ENCODE results near the gene MEG3.

Gene MEG3

DNA sequence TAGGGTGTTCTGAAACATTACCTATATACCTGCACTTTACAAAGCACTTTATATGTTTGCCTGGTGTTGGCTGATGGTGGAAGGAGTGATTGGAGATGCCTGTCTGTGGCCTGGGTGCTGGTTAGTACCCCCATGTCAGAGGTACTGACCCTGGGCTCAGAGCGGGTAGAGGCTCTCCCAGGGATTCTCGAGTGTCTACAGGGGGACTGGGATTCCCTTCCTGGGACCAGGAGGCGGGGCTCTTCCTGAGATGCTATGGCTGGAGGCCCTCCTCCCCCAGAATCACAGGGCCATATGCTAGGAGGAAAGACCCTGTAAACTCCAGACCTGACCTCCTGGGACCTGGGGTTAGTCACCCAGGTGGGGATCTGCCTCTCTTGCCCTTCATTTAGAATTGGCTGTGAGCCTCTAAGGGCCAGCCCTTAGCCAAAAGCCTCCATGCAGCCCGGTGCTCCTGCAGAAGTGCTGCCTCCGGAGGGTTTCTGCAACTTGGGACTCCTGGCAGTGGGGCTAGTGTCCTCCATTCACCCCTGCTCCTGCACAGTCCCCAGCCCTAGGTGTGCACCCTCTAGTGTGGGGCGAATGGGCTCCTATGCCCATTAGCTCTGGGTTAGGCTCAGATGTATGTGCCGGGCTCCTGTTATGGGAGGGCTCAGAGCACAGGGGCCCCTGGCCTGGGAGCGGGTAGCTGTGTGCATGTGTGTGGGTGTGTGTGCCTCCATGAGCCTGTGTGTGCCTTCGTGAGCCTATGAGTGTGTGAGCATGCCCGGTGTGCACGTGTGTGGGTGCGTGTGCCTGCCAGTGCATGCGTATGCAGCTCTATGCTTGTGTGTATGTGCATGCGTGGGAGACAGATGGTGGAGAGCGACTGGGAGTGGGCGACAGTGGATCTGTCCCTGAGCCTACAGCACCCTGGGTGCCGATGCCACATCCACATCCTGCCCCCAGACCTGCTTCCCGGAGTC lies 41.0 kb downstream of the MEG3 start:
- DNase-seq = no peak

DNA sequence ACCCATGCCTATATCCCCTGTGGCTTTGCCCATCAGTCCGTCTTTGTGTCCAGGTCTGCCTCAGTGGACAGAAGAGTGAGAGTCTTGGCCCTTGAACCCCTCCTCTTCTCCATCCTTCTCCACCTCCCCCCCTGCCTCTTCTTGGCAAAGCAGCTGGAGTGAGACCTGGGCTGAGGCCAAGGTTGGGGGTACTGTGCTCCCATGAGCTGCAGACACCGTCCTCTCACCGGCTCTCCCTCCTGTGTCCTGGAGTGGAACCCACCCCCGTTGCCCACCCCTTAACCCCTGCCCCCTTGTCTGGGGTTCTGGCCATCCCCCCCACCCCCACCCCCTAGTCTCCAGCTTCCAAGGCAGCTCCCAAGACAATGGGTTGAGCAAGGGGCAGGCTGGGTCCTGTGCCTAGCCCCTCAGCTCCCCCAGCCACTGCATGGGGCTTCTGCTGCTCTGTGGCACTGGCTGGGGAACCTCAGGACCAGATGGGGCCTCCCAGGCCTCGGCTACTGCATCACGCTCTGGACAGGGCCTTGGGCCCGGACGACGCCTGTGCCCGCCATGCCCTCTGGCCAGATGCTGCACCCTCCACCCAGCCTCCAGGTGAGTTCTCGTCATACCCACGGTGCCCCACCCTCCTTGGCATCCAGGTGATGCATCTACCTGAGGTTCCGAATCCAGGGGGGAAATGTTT lies 41.9 kb downstream of the MEG3 start:
- no peak for DNase-seq

DNA sequence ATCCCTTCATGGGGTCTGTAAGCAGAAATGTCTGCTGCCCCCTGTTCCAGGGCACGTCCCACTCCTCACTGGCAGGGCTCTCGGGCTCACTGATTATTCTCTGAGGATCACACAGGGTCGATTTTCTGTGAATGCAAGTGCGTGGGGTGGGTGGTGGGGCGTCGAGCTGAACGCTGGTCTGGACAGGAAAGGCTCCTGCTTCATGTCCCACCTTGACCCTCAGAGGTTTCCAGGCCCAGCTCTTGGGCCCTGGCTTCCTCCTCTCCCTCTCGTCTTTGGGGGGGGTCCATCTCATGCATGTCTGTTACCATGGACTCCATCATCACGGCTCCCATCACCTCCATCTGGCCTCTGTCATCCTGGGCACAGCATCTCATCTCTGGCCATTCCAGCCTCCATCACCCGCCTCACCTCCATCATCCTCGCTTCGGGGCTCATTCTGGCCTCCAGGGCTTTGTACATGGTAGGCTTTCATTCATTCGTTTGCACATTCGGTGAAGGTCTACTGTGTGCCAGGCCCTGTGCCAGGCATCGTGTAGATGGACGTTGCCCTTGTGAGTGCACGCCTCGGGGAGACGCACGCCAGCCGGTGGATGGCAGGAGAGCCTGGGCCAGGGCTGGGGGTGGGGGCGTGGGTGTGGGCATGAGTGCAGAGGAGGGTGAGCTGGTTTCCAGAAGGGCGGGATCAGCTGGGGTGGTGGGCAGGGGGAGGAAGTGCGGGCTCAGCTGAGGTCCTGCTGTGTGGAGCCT lies 42.9 kb downstream of the MEG3 start:
- DNase-seq = no peak

DNA sequence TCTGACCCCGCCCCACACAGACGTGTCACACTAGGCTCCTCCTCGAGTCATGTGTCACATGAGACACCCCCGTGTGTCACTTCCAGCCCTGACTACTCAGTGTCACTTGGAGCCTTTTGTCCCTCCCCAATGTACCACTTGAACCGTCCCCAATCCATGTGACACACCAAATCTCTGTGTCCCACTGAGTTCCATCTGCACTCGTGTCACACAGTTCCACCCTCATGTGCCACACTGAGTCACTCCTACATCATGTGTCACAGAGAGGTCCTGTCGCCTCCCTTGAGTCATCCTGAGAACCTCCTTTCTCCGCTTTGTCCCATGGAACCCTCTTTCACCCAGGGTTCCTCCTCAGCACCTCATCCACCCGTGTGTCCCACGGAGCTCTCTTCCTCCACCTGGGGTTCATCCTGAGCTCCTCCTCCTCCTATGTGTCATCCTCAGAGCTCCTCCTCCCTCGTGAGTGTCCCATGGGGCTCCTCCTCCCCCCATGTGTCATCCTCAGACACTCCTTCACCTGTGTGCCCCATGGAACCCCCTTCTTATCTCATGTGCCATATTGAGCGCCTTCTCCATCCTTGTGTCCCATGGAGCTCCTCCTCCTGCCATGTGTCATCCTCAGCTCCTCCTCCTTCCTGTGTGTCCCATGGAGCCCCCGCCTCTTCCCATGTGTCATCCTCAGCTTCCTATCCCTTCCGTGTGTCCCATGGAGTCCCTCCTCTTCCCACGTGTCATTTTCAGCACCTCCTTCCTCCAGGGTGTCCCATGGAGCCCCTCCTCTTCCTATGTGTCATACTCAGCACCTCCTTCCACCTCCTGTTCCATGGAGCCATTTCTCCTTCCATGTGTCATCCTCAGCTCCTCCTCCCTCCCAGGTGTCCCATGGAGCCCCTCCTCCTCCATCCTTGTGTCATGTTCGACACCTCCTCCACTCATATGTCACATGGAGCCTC lies 45.6 kb downstream of the MEG3 start:
- no peak for DNase-seq

DNA sequence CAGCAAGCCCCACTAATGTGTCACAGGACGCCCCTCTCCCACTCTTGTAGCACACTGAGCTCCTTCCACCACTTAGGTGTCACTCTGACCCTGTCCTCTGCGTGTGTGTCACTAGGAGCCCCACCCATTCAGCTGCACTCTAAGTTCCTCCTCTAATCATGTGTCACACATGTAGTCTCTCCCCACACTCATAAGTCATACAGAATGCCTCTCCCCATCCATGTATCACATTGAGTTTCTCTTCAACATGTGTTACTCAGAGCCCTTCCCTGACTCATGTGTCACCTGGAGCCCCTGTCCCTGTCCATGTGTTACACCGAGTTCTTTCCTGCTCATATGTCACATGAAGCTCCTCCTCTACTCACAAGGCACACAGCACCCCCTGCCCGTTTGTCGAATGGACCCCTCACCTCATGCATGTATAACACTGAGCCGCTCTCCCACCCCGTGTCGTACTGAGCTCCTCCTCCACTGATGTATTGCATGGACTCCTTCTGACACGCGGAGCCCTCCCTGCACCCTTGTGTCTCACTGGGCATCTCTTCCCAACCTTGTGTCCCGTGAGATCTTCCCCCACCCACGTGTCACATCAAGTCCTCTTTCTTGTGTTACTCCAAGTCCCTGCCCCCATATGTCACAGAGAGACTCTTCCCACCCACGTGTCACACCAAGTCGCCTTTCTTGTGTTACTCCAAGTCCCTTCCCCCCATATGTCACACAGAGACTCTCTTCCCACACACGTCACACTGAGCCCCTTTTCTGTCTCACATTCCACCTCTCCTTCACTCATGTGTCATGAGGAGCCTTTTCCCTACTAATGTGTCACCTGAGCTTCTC lies 46.6 kb downstream of the MEG3 start:
- no peak for DNase-seq

DNA sequence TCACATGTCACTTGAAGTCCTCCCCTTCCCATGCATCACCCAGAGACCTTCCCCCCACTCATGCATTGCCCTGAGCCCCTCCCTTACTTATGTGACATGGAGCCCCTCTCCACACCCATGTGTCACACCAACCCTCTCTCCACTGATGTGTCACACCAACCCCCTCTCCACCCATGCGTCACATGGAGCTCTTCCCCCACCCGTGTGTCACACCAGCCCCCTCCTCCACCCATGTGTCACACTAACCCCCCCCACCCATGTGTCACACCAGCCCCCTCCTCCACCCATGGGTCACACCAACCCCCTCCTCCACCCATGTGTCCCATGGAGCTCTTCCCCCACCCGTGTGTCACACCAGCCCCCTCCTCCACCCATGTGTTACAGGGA lies 47.2 kb downstream of the MEG3 start:
- no peak for DNase-seq

DNA sequence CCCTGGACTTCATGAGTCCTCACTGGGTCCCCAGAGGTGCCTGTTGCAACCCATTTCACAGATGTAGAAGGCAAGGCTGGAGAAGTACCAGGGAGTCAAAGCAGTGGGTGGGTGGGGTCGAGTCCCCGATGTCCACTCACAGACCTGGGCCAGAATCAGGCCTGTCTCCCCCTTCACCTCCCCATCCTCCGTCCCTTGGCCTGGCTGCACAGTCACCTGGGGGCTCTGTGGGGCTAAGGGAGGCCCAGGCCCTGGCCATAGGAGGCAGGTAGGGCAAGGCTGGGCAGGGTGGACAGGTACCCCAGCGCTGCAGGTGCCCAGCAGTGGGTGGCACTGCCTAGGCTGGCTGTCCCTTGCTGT lies 48.1 kb downstream of the MEG3 start:
- no peak for DNase-seq

DNA sequence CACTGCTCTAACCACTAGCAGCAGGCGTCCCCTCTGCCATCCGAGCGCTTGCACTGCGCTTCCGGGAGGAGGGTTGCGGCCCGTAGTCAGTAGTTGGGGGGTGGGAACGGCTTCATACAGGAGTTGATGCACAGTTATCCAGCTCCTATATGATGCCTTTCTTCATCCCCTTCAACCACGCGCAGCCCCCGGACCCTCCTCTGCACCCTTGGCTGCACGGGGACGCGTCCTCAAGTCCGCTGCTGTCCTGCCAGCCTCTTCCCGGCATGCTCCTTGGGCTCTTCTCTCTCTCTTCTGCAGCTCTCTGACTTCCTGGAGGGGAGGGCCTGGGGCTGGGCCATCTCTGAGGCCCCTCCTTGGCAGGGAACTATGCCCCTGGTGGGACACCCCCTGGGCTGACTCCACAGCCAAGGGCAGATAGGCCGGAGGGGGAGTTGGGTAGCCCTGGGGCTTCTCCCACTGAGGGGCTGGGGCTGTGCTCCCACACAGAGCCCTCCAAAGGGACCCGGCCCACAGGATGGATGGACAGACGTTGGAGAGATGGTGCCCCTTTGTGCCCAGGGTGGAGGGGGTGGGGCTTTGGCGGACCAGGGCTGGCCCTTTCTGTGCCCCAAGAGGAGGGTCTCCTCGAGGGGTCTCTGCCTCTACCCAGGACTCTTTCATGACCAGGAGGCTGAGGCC lies 48.6 kb downstream of the MEG3 start:
- DNase-seq = no peak

DNA sequence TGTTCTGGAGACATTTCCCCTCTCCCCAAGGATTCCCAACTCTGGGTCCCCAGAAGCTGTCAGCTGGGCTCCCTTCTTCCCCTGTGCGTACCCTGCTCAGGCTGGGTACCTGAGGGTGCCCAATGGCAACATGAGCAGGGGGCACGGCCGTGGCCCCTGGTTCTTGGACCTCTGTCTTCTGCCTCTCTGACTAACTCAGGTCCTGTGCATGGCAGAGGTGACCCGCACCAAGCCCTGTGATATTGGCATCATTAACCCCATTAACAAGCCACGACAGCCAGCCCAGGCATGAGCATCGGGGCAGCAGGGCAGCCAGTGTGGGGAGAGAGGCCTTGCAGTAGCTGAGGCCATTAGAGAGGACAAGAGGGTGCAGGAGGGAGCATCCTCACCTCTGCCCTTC lies 49.2 kb downstream of the MEG3 start:
- DNase-seq = no peak

DNA sequence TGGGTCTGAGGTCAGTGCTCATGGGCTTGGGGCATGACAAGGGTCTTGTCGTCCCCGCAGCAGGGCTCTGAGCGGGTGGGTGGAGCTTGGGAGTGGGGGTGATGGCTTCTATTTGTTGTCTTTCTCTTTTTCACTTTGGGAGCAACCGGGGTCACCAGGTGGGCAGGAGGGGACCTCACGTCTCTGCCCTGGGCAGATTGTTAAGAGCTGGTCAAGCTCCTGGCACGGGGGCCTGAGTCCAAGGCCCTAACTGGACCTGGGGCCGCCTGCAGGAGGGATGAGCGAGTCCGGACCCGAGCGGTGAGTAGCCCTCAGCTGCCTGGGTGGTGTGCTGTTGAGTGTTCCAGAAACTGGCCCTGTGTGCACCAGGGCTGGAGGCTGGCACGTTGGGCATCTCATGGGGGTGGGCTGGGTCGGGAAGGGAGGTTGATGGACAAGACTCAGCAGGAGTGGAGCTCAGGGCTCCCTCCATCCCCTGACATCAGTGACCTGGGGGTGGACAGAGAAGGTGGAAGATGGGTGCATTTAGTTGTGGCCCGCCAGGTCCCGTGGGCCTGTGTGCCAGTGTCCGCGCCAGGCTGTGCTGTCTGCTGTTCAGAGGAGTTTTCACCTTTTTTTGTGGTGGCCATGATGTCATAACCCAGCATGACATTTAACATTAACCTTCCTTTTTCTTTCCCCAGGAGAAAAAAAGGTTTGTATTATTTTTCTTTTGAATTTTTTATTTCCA lies 50.1 kb downstream of the MEG3 start:
- DNase-seq = no peak

DNA sequence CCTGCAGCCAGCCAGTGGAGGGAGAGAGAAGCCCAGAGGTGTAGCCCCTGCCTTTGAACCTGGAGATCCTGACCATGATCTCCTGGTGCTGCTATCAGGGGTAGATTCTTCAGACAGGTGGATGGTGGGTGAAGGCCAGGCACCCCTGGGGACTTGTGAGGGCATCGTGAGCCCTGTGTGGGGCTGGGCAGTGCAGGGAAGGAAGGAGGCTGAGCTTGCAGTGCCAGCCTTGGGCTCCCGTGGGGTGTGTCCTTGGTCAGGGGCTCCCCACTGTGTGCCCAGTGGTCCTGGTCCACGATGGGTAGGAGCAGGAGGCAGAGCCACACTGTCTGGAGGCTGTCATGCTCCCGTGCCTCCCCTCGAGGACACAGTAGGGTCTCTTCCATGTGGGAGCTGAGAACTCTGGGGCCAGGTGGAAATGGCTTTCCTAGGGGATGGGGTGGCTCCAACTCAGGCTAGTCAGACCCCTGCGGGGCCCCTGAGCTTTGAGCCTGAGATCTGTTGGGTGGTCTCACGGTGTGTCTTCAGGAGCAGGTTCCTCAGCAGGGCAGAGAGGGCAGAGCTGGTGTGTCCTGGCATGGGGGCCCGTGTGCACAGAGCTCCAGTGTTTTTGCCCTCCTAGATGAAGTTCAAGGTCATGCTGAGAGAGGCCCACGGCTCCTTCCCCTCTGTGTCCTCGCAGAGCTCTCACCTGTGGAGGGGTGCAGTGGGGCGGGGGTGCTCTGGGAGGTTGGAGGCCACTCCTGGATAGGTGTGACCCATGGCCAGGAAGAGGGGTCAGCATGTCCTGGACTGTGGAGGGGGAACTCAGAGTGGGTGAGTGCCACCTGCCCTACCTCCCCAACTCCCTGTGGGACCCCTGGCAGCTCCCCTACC lies 52.6 kb downstream of the MEG3 start:
- no peak for DNase-seq

DNA sequence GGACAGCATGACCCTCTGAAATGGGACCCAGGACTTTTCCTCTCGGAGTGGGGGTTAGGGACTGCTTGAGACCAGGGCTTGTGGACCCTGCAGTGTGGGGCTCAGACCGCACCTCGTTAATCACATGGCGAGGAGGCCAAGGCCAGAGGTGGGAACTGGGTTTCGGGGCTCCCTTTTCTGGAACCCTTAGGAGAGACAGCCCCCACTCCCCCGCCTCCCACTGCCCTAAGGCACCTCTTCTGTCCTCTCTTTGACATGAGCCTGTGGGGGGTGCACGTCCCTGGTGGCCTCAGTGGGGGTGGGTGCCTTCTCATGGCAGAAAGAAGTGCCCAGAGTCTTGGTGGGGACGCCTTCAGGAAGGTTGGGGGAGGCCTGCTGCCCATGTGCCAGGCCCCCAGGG lies 53.3 kb downstream of the MEG3 start:
- DNase-seq = no peak

DNA sequence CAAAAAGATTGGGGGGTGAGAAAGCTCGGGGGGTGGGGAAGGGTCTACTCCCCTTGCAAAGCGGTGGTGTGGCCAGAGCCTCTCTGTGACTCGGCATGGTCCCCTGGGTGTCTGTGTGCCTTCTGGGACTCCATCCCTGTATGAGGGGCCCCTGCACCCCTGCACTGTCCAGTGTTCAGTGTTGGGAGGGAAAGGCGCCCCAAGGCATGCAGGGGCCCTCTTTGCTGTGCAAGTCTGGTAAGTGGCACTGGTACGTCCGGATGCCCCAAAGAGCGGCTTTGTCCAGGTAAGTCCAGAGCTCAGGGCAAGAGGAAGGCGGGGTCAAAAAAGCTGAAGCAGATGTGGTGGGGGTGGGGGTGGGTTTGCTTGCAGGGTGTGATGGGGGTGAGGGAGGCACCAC lies 53.9 kb downstream of the MEG3 start:
- no peak for DNase-seq

DNA sequence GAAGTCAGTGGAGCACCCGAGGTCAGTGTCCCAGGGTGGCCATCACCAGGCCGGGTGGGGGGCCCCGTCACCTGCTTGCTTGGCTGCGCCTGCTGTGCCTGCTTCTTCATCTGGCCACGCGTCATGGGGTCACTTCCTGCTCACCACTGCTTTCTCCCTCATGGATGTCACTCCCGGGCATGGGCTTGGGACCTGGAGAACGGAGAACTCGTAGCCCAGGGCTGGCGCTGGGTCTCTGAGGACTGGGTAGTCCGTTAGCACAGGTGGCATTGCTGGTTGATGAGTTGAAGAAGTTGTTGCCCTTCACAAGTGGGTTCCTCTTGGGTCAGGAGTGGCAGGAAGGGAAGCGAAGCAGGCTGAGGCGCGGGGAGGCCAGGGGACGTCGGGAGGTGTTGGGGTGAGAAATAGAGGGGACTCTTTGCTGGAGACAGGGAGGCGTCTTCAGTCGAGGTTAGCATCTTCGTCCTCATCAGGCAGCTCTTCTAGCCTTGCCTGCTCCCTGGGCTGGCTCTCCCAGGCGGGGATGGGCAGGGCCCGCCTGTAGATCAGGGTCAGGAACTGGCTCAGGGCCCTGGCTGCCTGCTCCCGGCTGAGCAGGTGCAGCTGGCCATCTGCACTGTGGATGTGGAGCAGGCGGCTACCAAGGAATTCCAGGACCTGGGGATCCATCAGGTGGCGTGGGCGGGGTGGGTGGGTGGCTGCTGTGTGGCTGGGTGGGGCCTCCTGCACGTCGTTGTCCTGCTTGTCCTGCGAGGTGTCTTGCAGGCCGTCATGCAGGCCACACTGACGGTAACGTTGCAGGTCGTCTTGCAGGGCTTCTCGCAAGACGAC lies 54.6 kb downstream of the MEG3 start:
- DNase-seq = no peak

DNA sequence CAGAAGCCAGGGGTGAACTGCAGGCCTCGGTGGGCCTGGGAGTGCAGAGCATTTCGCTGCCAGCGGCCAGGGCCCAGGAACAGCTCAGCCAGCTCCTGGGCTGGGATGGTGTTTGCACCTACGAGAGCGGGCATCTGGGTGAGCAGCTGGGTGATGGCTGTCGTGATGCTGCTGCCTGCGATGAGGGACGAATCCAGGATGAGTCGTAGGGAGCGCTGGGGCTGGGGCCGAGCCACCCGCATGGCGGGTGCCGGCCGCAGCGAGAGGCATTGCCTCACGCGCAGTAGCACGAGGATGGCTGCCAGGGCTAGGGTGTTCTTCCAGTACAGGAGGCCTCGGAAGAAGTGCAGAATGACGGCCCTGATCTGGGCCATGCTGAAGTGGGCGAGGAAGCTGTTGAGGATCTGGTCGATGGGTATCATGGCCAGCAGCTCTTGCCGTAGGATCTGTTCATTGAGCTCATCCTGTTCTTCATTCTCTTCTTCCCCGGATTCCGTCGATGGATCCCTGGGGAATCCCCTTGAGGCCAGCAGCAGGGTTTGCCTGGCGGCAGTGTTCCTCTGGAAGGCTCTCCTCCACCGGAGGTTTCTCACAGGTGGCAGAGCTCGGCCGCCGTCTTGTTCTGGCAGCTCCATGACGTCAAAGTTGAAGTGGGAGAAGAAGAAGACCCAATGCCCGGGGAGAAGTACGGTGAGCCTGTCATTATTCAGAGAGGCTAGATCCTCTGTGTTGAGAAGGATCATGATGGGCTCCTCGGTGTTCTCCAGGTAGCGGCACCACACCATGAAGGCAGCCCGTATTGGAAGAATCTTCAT lies 55.5 kb downstream of the MEG3 start:
- no peak for DNase-seq

DNA sequence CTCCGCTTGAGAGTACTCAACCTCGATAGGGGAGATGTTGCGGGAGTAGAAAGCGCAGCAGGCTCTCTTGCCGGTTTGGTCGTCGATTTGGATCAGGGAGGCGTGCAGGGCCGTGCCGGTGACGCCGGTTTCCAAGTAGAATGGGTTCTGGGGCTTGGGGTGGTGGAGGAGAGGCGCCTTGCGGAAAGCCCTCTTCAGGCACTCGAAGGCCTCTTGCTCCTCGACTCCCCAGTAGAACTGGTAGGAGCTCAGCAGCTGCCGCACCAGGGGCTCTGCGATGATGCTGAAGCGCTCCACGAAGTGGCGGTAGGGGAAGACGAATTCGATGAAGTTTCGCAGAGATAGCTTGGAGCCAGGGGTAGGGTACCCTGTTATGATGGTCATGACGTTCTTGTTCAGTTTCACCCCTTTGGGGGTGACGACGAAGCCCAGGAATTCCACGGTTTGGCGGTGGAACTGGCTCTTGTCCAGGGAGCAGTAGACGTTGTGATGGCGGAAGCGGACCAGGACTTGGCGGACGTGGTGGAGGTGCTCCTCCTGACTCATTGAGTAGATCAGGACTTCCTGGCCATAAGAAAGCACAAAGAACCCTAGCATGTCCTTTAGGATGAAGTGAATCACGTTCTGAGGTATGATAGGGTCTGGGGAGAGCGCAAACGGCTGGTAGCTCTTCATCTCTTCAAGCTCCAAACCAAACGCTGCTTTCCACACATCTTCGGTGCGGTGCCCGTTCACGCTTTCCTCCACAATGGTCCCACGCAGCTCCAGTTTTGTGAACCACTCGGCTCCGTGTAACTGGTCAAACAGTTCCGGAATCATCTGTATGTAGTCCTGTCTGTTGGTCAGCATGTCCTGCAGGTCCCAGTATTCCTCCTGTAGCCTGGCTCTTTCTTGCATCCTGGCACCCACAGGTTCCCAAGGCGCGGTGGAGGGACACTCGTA lies 56.4 kb downstream of the MEG3 start:
- no peak for DNase-seq

All from T-helper 2 cell (primary cell).